Measurements from ENCODE around the gene PDE5A.

GRCh38 chr4:119579823-119580222 lies 48.8 kb downstream of the PDE5A start:
- TF ChIP-seq ZNF837 (tag by site-specific recombination; IDR thresholded peaks at IDR 0.05) (no peak), ZNF133 (tag by site-specific recombination; IDR thresholded peaks at IDR 0.05) (no peak), ZNF138 (tag by site-specific recombination; IDR thresholded peaks at IDR 0.05; ENCODE audit: borderline replicate concordance) (no peak), KLF10 (tag by site-specific recombination; IDR thresholded peaks at IDR 0.05) (no peak), CTCF (tag by site-specific recombination; IDR thresholded peaks at IDR 0.05) (no peak), ATF2 (tag by site-specific recombination; IDR thresholded peaks at IDR 0.05; ENCODE audit: low read depth) (no peak), PRDM10 (tag by site-specific recombination; IDR thresholded peaks at IDR 0.05) (no peak), ZNF560 (tag by site-specific recombination; IDR thresholded peaks at IDR 0.05; ENCODE audit: borderline replicate concordance) (no peak)

All from HEK293 (cell line).